ENCODE data around the gene SENP7. TPM values are rescaled to one million over a fixed set of nuclear protein-coding genes. Genes with fewer than 3 reads are reported as not detected.
A peak's percentile ranks its signal among the peaks of the same experiment; 100 is the strongest.

SENP7 gene
- total RNA-seq, 1 donor from 2014 or later, result 6.1 TPM

DNA sequence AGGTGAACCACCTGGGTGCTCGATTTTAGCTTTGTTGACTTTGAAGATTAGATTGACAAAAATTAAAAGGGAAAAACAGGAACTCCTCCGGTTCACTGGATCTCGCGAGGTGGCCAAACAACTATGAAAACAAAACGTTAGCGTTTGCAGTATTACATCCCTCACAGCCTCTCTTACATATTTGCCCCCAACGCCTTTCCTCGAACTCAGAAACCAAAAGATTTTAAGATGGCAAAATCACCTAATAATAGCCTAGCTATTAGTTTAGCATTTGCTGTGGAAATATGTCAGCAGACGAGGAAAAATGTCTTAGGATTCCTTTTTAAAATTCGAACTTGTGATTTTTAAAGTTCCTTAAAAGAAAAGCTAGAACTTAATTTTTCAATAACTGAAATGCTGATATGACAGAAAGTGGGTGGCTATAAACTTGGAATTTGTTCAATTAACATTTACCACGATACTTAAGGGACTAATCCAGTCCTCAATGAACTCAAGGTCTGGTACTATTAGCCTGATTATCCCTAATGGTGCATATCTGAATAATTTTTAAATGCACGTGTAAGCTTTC, 491 bp upstream of the SENP7 start:
- no peaks in the 10 kb centered on the region for H3K27me3 ChIP-seq
- peak overlapping the region; percentile 91 to 92 for H3K27ac ChIP-seq
- no peaks in the 10 kb centered on the region for H3K36me3 ChIP-seq
- TF ChIP-seq, protein P1, sequence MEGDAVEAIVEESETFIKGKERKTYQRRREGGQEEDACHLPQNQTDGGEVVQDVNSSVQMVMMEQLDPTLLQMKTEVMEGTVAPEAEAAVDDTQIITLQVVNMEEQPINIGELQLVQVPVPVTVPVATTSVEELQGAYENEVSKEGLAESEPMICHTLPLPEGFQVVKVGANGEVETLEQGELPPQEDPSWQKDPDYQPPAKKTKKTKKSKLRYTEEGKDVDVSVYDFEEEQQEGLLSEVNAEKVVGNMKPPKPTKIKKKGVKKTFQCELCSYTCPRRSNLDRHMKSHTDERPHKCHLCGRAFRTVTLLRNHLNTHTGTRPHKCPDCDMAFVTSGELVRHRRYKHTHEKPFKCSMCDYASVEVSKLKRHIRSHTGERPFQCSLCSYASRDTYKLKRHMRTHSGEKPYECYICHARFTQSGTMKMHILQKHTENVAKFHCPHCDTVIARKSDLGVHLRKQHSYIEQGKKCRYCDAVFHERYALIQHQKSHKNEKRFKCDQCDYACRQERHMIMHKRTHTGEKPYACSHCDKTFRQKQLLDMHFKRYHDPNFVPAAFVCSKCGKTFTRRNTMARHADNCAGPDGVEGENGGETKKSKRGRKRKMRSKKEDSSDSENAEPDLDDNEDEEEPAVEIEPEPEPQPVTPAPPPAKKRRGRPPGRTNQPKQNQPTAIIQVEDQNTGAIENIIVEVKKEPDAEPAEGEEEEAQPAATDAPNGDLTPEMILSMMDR (IDR thresholded peaks at IDR 0.05), result no peak
- H3K4me1 ChIP-seq, result no peaks in the 10 kb centered on the region
- intact Hi-C loops (cut with DNase I), result loop anchor here (2.0 to 5.0 kb wide), 4 partner anchors 47 to 521 kb away; partner anchors contain the start of genes ABI3BP, TRMT10C and ZBTB11
- peak overlapping the region; percentile 91 to 96 for H3K4me3 ChIP-seq
- DNase-seq (ENCODE audit: low spot score in 2 of 2), result no peak
- no peaks in the 10 kb centered on the region for H3K9me3 ChIP-seq

DNA sequence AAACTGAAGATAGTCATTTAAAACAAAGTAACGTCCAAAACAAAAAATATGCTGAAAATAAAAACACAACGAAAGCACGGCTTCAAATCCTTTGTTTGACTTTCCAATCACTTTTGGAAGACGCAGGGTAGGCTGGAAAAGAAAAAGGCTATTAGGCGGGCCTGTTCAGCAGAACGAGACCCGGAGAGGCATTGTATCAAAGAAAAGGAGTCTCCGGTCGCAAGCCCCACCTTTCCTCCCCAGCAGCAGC, 691 bp downstream of the SENP7 start:
- TF ChIP-seq, protein P1 (IDR thresholded peaks at IDR 0.05), result no peak
- Histone ChIP-seq H3K36me3 (no peaks in the 10 kb centered on the region), H3K27ac (peak overlapping the region; percentile 91 to 92), H3K9me3 (no peaks in the 10 kb centered on the region), H3K27me3 (no peaks in the 10 kb centered on the region), H3K4me3 (peak overlapping the region; percentile 91 to 96), H3K4me1 (no peaks in the 10 kb centered on the region)
- no peak for DNase-seq (ENCODE audit: low spot score in 2 of 2)
- intact Hi-C loops (cut with DNase I), result loop anchor here (2.0 to 5.0 kb wide), 4 partner anchors 48 to 520 kb away; partner anchors contain the start of genes ABI3BP, TRMT10C and ZBTB11

DNA sequence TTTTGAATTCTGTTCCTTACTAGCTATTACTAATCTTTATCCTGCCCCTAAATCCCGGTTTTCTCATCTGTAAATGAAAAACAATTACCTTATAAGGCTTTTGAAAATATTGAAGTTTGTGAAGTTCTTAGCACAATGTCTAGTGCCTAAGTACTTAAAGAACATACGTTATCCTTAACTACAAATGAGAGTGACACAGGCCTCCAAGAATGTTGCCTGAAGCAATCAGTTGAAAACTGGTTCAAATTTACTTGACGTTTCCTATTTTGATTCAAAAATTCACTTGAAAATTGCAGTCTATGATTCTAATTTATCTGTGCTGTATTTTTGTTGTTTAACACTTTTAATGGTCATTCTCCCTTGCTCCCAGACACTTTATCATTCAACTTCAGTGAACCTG, 3.2 kb downstream of the SENP7 start:
- TF ChIP-seq, protein P1 (IDR thresholded peaks at IDR 0.05), result no peak
- no peaks in the 10 kb centered on the region for H3K9me3 ChIP-seq
- DNase-seq (ENCODE audit: low spot score in 2 of 2), result no peak
- no peaks in the 10 kb centered on the region for H3K4me1 ChIP-seq
- intact Hi-C loops (cut with DNase I), result loop anchor here (5.0 kb wide), 2 partner anchors 167 to 518 kb away; partner anchors contain the start of genes ABI3BP and ZBTB11
- H3K27ac ChIP-seq, result no peak overlapping the region
- H3K36me3 ChIP-seq, result no peaks in the 10 kb centered on the region
- no peak overlapping the region for H3K4me3 ChIP-seq
- no peaks in the 10 kb centered on the region for H3K27me3 ChIP-seq

DNA sequence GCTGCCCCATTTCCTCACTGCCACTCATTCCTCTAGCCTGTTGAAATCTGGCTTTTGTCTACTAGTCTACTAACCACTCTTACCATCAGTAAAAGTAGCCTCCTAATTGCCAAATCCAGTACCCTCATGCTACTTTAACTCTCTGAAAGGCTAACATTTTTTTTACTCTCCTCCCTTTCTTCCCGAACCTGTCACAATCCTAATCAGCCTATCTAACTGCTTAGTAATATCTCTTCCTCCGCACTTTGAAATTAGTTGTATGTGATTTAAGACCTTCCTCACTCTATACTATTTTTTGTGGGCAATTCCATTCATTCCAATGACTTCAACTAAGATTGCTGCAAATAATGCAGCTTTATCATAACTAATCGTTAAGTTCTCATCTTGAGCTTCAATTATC, 3.7 kb downstream of the SENP7 start:
- Histone ChIP-seq H3K9me3 (no peaks in the 10 kb centered on the region), H3K36me3 (no peaks in the 10 kb centered on the region), H3K4me1 (no peaks in the 10 kb centered on the region), H3K27me3 (no peaks in the 10 kb centered on the region), H3K4me3 (no peak overlapping the region), H3K27ac (no peak overlapping the region)
- TF ChIP-seq, protein P1 (IDR thresholded peaks at IDR 0.05), result no peak
- intact Hi-C loops (cut with DNase I), result no loop called here
- DNase-seq (ENCODE audit: low spot score in 2 of 2), result no peak

DNA sequence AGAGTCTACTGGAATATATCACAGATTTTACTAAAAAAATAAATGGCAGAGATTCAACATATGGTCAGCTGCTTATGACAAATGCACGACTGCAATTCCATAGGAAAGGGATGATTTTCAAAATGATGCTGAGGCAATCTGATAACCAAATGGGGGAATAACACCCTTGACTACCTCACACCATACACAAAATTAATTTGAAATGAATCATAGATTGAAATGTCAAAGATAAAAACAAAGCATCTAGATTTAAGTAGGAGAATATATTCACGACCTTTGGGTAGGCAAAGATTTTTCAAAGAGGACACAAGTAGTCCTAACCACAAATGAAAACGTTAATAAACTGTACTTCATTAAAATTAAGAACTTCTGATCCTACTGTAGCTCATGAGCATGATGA, 11.2 kb downstream of the SENP7 start:
- Histone ChIP-seq H3K4me1 (no peaks in the 10 kb centered on the region), H3K9me3 (no peaks in the 10 kb centered on the region), H3K36me3 (peaks cover 0 to 2% of the 10 kb centered on the region in 2 donors), H3K27ac (no peak overlapping the region), H3K27me3 (no peaks in the 10 kb centered on the region), H3K4me3 (no peak overlapping the region)
- intact Hi-C loops (cut with DNase I), result no loop called here
- DNase-seq (ENCODE audit: low spot score in 2 of 2), result no peak
- TF ChIP-seq, protein P1 (IDR thresholded peaks at IDR 0.05), result no peak

DNA sequence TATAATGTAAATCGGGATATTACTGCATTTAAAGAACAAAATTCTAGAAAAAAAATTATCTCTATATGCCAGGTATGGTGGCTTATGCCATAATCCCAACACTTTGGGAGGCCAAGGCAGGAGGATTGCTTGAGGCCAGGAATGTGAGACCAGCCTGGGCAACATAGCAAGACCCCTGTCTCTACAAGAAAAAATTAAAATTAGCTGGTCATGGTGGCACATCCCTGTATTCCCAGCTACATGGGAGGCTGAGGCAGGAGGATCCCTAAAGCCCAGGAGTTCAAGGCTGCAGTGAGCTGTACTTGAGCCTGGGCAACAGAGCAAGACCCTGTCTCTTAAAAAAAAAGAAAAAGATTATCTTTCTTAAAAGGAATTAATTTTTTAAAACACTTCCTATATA, 12.8 kb downstream of the SENP7 start:
- Histone ChIP-seq H3K4me3 (no peak overlapping the region), H3K4me1 (no peaks in the 10 kb centered on the region), H3K36me3 (peaks cover 0 to 5% of the 10 kb centered on the region in 2 donors), H3K9me3 (no peaks in the 10 kb centered on the region), H3K27ac (no peak overlapping the region), H3K27me3 (no peaks in the 10 kb centered on the region)
- intact Hi-C loops (cut with DNase I), result no loop called here
- no peak for DNase-seq (ENCODE audit: low spot score in 2 of 2)
- TF ChIP-seq, protein P1 (IDR thresholded peaks at IDR 0.05), result no peak

Data from ascending aorta (tissue), 2 donors.